ENCODE measurements around the gene MICAL3.
"Not testable (repeated sequence)": the region's sequence is repeated elsewhere in the genome, so short reads cannot be mapped to it uniquely, and the experiment has no call there.

The MICAL3 gene

GRCh38 chr22:18024276-18024939 lies at the start of gene MICAL3:
Gene MICAL3, minus strand, starts transcription at chr22:18024561. Its CDS starts 117,749 bp downstream, at chr22:17906812.
- peak; percentile 64 for DNase-seq

- not testable (repeated sequence) for DNase-seq
Measured at GRCh38 chr22:18073927-18074326, 49.6 kb upstream of the MICAL3 start.

DNA sequence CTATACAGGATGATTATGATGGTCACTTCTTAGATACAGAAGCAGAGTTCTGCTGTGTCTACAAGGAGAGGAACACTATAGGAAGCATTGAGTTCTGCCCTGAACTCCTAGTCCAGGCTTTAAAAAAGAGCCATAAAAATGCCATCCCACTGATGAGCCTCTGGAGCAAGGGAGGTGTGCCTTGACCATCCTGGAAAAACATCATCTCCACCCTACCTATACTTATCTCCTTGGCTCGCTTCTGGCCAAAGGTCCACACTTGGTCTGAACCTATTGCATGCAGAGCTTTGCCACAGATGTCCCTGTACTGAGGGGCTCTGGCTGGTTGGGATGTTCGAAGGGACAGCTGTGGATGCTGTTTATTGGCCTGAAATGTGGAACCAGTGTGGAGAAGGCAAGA lies 49.1 kb upstream of the MICAL3 start:
- no peak for DNase-seq

DNA sequence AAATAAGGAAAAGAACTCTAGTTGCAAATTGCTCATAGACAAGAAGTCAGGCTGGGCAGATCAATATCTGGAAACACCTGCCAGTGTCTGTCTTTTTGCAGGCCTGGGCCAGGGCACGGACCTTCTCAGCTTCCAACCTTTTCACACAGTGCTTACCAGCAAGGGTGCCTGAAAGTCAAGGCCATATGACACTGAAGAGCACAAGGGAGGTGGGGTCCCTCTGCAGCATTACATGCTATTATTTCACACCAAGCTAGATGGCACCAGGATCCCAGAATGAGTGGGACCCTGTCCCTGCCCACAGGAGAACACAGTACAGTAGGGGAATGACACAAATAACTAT lies 47.6 kb upstream of the MICAL3 start:
- no peak for DNase-seq

GRCh38 chr22:18071307-18071967 lies 47.1 kb upstream of the MICAL3 start:
- not testable (repeated sequence) for DNase-seq

- DNase-seq, result no peak
Measured at GRCh38 chr22:18070556-18071306, 46.4 kb upstream of the MICAL3 start.

- DNase-seq, result no peak
Measured at GRCh38 chr22:18070041-18070440, 45.7 kb upstream of the MICAL3 start.

- no peak for DNase-seq
Measured at GRCh38 chr22:18069041-18069440, 44.7 kb upstream of the MICAL3 start.

- no peak for DNase-seq
Measured at GRCh38 chr22:18068381-18068988, 44.1 kb upstream of the MICAL3 start.

GRCh38 chr22:18067548-18068341 lies 43.4 kb upstream of the MICAL3 start:
- DNase-seq, result no peak

GRCh38 chr22:18067121-18067520 lies 42.8 kb upstream of the MICAL3 start:
- DNase-seq, result no peak

DNA sequence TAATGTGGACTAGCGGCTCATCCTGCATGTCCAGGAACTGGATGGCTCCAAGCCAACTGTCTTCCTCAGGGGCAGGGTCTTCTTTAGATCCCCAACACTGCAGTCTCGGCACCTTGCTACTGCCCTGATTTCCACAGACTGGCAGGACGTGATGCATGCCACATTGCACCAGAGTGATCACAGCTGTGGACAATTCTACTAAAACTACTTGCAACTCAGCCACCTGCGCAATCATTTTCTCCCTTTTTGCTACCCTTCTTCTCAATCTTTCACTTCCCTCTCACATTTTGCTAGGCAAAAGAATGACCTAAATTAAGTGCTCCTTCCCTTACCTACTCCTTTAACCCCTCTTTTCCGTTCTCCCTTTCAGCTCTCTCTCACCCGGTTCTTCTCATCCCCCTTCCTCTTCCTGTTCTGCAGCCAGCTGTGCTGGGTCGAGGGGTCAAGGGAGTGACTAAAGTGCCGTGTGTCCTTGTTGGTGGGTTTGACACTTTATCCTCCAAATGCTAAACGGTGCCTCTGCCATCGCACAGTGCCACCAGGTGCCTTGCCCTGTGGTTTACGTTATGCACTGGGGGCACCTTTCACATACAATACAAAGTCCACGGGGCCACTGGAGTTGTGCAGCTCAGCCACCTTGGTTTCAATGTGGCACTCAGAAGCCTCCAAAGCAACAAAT lies 42.0 kb upstream of the MICAL3 start:
- DNase-seq, result no peak

- DNase-seq, result no peak
Measured at GRCh38 chr22:18065256-18065655, 40.9 kb upstream of the MICAL3 start.

DNA sequence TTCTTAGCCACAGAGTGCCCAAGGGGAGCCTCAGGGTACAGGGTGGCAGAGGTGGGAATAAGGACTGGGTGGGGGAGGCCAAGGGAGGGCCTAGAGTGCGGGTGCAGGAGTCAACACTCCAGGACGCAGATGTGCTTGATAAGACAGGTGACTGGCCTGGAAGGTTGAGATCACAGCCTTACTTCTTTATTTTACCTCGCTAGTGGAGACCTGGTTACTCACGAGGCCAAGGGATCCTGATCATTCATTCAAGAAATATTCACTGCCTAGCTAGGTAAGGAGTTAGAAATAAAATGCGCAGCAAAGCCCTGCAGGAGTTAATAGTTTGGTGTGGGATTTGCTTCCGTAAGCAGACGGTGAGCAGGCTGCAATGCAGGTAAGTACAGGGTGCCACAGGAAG lies 40.3 kb upstream of the MICAL3 start:
- DNase-seq, result no peak

GRCh38 chr22:18063715-18064114 lies 39.4 kb upstream of the MICAL3 start:
- not testable (repeated sequence) for DNase-seq

- DNase-seq, result no peak
Measured at GRCh38 chr22:18063306-18063705, 38.9 kb upstream of the MICAL3 start.

DNA sequence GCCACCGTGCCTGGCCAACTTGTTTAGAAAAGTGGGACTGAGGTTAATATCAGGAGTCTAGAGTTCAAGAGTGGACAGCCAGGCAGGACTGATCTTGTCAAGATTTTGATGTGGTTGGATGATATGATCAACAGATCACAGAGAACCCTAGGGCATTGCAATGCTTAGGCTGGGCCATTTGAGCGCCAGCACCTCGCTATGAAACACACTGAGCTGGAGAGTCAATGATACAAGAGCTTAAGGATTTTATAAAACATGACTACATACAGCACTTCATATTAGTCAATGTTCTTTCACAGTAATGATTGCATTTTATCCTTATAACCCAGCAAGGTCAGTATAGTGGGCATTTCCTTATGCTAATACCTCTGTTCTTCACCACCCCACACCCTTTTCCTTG lies 38.1 kb upstream of the MICAL3 start:
- DNase-seq, result no peak

- no peak for DNase-seq
Measured at GRCh38 chr22:18060646-18061620, 36.6 kb upstream of the MICAL3 start.

- no peak for DNase-seq
Measured at GRCh38 chr22:18059991-18060390, 35.6 kb upstream of the MICAL3 start.

DNA sequence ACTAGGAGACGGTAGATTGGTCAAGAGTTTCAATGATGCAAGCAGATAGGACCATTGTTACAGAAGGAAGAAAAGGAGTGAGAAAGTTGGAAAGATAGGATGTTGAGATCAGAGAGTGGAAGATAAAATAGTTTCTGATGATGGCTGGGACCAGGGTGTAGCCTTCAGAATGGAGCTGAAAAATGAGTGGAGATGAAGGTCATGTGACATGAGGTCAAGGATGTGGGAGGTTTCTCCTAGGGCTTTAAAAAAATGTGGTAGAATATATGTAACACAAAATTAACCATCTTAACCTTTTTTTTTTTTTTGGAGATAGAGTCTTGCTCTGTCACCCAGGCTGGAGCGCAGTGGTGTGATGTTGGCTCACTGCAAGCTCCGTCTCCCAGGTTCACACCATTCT lies 35.1 kb upstream of the MICAL3 start:
- DNase-seq, result no peak

GRCh38 chr22:18059094-18059417 lies 34.7 kb upstream of the MICAL3 start:
- no peak for DNase-seq

Measured in left hindlimb (tissue), 1 donor.